Astrocyte (in vitro differentiated cells and primary cell): Measurements from ENCODE around the gene ARF1.

ENCODE experiments used
- EZH2 ChIP-seq: IDR thresholded peaks from 2 replicates; pipeline ENCODE4 v1.6.1; 2012; ENCODE audit warnings: mild to moderate bottlenecking, low read length, inconsistent platforms; ENCODE audit not compliant: insufficient read depth
- TF ChIP-seq, protein P1 (sequence below): IDR thresholded peaks from 2 replicates; pipeline ENCODE4 v1.5.1; 2011; ENCODE audit warnings: low read depth, mild to moderate bottlenecking, inconsistent platforms, low read length, moderate library complexity; ENCODE audit not compliant: insufficient read depth

DNA sequence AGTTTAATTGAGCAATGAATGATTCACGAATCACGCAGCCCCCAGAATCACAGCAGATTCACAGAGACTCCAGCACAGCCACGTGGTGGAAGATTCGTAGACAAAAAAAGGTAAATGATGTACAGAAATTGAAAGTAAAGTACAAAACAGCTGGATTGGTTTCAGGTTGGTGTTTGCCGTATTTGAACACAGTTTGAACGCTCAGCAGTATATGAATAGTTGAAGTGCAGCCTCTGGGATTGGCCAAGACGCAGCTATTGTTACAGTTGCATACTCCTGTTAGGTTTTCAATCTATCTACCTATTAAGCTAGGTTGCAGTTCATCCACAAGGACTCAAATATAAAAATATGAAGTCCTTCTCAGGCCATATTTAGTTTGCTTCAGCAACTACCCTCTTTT lies 29.7 kb downstream of the ARF1 start:
- TF ChIP-seq, protein P1, sequence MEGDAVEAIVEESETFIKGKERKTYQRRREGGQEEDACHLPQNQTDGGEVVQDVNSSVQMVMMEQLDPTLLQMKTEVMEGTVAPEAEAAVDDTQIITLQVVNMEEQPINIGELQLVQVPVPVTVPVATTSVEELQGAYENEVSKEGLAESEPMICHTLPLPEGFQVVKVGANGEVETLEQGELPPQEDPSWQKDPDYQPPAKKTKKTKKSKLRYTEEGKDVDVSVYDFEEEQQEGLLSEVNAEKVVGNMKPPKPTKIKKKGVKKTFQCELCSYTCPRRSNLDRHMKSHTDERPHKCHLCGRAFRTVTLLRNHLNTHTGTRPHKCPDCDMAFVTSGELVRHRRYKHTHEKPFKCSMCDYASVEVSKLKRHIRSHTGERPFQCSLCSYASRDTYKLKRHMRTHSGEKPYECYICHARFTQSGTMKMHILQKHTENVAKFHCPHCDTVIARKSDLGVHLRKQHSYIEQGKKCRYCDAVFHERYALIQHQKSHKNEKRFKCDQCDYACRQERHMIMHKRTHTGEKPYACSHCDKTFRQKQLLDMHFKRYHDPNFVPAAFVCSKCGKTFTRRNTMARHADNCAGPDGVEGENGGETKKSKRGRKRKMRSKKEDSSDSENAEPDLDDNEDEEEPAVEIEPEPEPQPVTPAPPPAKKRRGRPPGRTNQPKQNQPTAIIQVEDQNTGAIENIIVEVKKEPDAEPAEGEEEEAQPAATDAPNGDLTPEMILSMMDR: no peak
- no peak for TF ChIP-seq EZH2
